AG04450 (cell line): ENCODE measurements around the gene EFNA1. TPM values are rescaled to one million over a fixed set of nuclear protein-coding genes. Genes with fewer than 3 reads are reported as not detected.

ENCODE experiments used
- CTCF ChIA-PET: fragments of 300-600, 350-600 bp; formaldehyde crosslinking; extraction: SDS; loops from one replicate; lab custom pipeline; 2022; ENCODE audit warnings: antibody characterized with exemption, inconsistent platforms; lab: Charles Lee
- POLR2A ChIA-PET: fragments of 350-600 bp; formaldehyde crosslinking; extraction: SDS; loops from one replicate; lab custom pipeline; 2021; ENCODE audit warnings: antibody characterized with exemption, inconsistent platforms; lab: Yijun Ruan, JAX
- DNase-seq: peaks from one replicate; pipeline ENCODE4 v3.0.0-alpha.2; 2011; ENCODE audit warnings: low read depth, low spot score
- H3K27ac ChIP-seq: one replicate; pipeline ENCODE4 v1.5.1; 2012; ENCODE audit warnings: low read depth, low read length, control low read depth
- H3K27me3 ChIP-seq: one replicate; pipeline ENCODE4 v1.6.0; 2012; ENCODE audit warnings: low read length; ENCODE audit not compliant: control insufficient read depth, insufficient read depth
- H3K4me3 ChIP-seq: 2 replicates; pipeline ENCODE4 v1.5.1; 2011; ENCODE audit warnings: mild to moderate bottlenecking, low read depth, low read length, control low read depth
- H3K9me3 ChIP-seq: 2 replicates; pipeline ENCODE4 v1.5.1; 2012; ENCODE audit warnings: low read length; ENCODE audit not compliant: control insufficient read depth, insufficient read depth
- polyA plus RNA-seq: library from polyadenylated mRNA; depleted of rRNA; stranded (reverse); fragments of >200 nt; gene quantifications from 2 replicates; pipeline ENCODE4 v1.2.3, GENCODE V29; 2011
- TF ChIP-seq, protein P1 (sequence below): IDR thresholded peaks from 2 replicates; pipeline ENCODE4 v1.5.1; 2011; ENCODE audit warnings: low read depth, low read length, control low read depth, inconsistent platforms

EFNA1 gene
- polyA plus RNA-seq, 1 experiment, result 1.4 TPM

DNA sequence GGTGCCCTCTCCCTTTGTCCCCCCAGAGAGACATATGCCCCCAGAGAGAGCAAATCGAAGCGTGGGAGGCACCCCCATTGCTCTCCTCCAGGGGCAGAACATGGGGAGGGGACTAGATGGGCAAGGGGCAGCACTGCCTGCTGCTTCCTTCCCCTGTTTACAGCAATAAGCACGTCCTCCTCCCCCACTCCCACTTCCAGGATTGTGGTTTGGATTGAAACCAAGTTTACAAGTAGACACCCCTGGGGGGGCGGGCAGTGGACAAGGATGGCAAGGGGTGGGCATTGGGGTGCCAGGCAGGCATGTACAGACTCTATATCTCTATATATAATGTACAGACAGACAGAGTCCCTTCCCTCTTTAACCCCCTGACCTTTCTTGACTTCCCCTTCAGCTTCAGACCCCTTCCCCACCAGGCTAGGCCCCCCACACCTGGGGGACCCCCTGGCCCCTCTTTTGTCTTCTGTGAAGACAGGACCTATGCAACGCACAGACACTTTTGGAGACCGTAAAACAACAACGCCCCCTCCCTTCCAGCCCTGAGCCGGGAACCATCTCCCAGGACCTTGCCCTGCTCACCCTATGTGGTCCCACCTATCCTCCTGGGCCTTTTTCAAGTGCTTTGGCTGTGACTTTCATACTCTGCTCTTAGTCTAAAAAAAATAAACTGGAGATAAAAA, 40.7 kb upstream of the EFNA1 start:
- POLR2A ChIA-PET, result no interaction called here
- H3K27me3 ChIP-seq, result peaks cover 25% of the 10 kb centered on the region
- DNase-seq, result no peak
- no peaks in the 10 kb centered on the region for H3K9me3 ChIP-seq
- no peak overlapping the region for H3K4me3 ChIP-seq
- TF ChIP-seq, protein P1, sequence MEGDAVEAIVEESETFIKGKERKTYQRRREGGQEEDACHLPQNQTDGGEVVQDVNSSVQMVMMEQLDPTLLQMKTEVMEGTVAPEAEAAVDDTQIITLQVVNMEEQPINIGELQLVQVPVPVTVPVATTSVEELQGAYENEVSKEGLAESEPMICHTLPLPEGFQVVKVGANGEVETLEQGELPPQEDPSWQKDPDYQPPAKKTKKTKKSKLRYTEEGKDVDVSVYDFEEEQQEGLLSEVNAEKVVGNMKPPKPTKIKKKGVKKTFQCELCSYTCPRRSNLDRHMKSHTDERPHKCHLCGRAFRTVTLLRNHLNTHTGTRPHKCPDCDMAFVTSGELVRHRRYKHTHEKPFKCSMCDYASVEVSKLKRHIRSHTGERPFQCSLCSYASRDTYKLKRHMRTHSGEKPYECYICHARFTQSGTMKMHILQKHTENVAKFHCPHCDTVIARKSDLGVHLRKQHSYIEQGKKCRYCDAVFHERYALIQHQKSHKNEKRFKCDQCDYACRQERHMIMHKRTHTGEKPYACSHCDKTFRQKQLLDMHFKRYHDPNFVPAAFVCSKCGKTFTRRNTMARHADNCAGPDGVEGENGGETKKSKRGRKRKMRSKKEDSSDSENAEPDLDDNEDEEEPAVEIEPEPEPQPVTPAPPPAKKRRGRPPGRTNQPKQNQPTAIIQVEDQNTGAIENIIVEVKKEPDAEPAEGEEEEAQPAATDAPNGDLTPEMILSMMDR, result peak; percentile 21; the same call in 1 of the 2 replicates
- CTCF ChIA-PET, result interaction anchor here (0.9 to 4.1 kb wide), 6 partner anchors 9 to 86 kb away, joined by 3 to 30 read pairs (median 22); partner anchors contain the start of gene KRTCAP2
- H3K27ac ChIP-seq, result no peak overlapping the region

DNA sequence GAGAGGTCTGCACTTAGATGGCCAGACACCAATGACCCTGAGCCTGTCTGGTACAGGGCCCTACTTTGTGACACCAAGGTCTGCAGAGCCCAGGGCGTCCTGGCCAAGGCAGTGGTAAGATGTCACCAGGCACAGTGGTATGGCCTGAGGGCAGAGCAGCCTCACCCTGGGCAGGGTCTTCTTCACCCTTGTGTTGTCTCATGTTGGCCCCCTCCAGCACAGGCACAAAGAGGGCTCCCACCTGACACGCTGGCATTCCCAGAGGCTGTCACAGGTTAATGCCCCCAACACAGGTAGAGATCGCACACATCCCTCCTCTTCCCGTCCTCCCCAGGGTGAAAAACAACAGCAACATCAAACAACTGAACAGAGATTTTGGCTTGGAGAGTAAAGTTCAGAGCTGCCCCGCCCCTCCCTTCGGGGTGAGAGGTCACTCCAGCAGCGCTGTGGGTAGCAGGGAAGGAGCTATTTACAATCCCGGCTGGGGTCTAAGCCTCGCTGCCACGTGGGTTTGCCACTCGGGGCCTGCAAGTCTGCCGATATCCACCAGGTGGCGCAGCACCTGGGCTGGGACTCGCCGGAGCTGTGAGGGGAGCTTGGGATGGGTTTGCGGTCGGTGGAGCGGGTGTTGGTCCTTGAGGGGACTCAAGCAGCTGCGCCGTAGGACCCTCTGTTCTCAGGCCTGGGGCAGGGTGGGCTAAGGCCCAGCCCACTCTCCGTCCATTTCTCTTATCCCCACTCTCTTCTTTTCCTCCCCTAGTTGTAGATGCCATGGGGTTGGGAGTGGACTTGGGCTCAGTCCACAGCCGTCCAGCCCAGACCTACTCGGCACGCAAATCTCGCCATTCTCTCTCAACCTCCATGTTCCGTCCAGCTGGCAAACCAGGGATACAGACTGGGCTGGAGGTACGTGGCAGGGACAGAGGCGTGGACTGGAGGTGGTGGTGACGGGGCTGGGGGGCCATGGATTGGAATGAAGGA, 36.3 kb upstream of the EFNA1 start:
- H3K27me3 ChIP-seq, result peaks cover 19% of the 10 kb centered on the region
- H3K9me3 ChIP-seq, result no peaks in the 10 kb centered on the region
- DNase-seq, result no peak
- H3K4me3 ChIP-seq, result no peak overlapping the region
- TF ChIP-seq, protein P1, result peak; percentile 93
- no peak overlapping the region for H3K27ac ChIP-seq
- POLR2A ChIA-PET, result interaction anchor here (0.6 to 1.6 kb wide), 3 partner anchors 44 to 82 kb away, joined by 3 to 9 read pairs (median 7); partner anchors contain the start of gene KRTCAP2
- CTCF ChIA-PET, result interaction anchor here (0.5 to 6.8 kb wide), 36 partner anchors 9 to 472 kb away, joined by 3 to 317 read pairs (median 5); partner anchors contain the start of genes ADAM15, EFNA3, KRTCAP2 and SLC50A1

DNA sequence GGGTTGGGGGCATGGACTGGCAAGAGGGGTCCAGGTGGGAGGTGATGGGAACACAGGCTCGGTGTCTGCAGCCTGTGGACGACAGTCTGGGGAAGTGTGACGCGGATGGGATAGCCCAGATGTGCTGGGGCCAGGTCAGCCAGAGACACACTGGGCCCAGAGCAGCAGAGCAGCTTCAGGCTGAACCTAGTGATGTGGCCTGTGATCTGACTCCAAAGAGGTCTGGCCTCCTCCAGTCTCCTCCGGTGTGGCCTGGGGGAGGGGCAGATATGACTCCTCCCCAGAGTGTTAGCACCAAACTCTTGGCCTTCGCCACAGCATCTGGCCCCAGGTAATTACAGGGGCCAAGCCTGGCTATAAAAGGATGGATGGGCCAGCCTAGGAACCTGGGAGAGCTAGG, 35.5 kb upstream of the EFNA1 start:
- H3K4me3 ChIP-seq, result no peak overlapping the region
- no peaks in the 10 kb centered on the region for H3K9me3 ChIP-seq
- ChIA-PET POLR2A (interaction anchor here (0.6 to 1.6 kb wide), 3 partner anchors 43 to 81 kb away, joined by 3 to 9 read pairs (median 7); partner anchors contain the start of gene KRTCAP2), CTCF (interaction anchor here (0.5 to 6.8 kb wide), 23 partner anchors 8 to 275 kb away, joined by 3 to 317 read pairs (median 7); partner anchors contain the start of genes EFNA3, KRTCAP2, SLC50A1 and TRIM46)
- TF ChIP-seq, protein P1, result no peak
- H3K27ac ChIP-seq, result no peak overlapping the region
- H3K27me3 ChIP-seq, result peaks cover 19% of the 10 kb centered on the region
- no peak for DNase-seq

DNA sequence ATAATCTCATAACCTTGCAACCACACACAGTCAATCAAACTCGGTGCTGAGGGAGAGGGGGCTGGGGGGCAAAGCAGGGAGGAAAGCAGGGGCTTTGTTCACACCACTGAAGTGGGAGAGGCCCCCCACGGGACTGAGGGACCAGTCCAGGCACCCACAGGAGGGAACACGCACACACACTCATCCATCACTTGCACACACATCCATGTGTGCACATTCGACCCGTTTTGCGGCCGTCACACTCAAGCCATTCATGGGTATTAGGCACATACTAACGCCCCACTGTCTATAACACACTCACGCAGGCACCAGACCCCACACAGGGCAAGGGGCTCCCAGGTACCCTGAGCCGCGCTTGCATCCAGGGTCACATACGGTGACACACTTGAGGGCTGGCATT, 35.0 kb upstream of the EFNA1 start:
- no peak overlapping the region for H3K4me3 ChIP-seq
- DNase-seq, result no peak
- H3K27ac ChIP-seq, result no peak overlapping the region
- H3K9me3 ChIP-seq, result no peaks in the 10 kb centered on the region
- peaks cover 22% of the 10 kb centered on the region for H3K27me3 ChIP-seq
- CTCF ChIA-PET, result interaction anchor here (1.8 to 6.8 kb wide), 2 partner anchors 76 to 83 kb away, joined by 13 to 317 read pairs; partner anchors contain the start of genes KRTCAP2 and TRIM46
- POLR2A ChIA-PET, result no interaction called here
- TF ChIP-seq, protein P1, result no peak
